ENCODE results near the gene CCDC141.

The CCDC141 gene

DNA sequence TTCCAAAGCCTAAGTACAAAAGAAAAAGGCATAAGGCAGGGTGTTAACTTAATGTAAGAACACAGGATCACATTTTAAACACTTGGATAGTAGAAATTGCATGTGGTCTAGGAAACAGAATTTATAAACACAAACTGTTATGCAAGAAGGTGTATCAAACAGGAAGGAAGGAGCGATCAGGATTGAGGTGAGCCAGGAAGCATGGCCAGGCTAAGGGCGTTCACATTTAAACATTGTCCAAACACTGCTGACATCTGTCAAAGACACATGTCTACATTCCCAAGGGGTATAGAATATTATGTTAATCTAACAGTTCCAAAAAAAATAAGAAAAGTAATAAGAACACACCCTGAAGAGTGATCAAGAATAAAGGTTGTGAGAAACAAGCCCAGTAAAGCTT, 71.3 kb downstream of the CCDC141 start:
- Histone ChIP-seq H3K9ac (ENCODE audit: low read depth, low read length) (no peak overlapping the region), H3K4me2 (ENCODE audit: insufficient read depth, low read length) (no peak overlapping the region), H3K36me3 (ENCODE audit: insufficient read depth, low read length) (no peaks in the 10 kb centered on the region), H3K9me3 (ENCODE audit: insufficient read depth, low read length, severe bottlenecking) (no peaks in the 10 kb centered on the region), H3K27me3 (ENCODE audit: insufficient read depth, low read length, poor library complexity) (no peaks in the 10 kb centered on the region), H3K79me2 (ENCODE audit: insufficient read depth, low read length) (no peaks in the 10 kb centered on the region), H2AFZ (ENCODE audit: low read depth, low read length) (no peak overlapping the region), H3K27ac (ENCODE audit: low read length) (no peak overlapping the region), H3K4me1 (ENCODE audit: insufficient read depth, low read length) (no peaks in the 10 kb centered on the region), H4K20me1 (ENCODE audit: insufficient read depth, low read length) (no peaks in the 10 kb centered on the region), H3K4me3 (ENCODE audit: low read depth in 1 of 2, low read length in 2 of 2) (no peak overlapping the region)
- ATAC-seq (ENCODE audit: insufficient read depth, low read depth) = no peak
- no peak for TF ChIP-seq EZH2 (IDR thresholded peaks at IDR 0.05; ENCODE audit: borderline replicate concordance, low read depth, low read length, severe bottlenecking)
- TF ChIP-seq, protein P1, sequence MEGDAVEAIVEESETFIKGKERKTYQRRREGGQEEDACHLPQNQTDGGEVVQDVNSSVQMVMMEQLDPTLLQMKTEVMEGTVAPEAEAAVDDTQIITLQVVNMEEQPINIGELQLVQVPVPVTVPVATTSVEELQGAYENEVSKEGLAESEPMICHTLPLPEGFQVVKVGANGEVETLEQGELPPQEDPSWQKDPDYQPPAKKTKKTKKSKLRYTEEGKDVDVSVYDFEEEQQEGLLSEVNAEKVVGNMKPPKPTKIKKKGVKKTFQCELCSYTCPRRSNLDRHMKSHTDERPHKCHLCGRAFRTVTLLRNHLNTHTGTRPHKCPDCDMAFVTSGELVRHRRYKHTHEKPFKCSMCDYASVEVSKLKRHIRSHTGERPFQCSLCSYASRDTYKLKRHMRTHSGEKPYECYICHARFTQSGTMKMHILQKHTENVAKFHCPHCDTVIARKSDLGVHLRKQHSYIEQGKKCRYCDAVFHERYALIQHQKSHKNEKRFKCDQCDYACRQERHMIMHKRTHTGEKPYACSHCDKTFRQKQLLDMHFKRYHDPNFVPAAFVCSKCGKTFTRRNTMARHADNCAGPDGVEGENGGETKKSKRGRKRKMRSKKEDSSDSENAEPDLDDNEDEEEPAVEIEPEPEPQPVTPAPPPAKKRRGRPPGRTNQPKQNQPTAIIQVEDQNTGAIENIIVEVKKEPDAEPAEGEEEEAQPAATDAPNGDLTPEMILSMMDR (IDR thresholded peaks at IDR 0.05; ENCODE audit: borderline replicate concordance, extremely low read depth, low read length, poor library complexity, severe bottlenecking) = no peak
- DNase-seq = no peak

DNA sequence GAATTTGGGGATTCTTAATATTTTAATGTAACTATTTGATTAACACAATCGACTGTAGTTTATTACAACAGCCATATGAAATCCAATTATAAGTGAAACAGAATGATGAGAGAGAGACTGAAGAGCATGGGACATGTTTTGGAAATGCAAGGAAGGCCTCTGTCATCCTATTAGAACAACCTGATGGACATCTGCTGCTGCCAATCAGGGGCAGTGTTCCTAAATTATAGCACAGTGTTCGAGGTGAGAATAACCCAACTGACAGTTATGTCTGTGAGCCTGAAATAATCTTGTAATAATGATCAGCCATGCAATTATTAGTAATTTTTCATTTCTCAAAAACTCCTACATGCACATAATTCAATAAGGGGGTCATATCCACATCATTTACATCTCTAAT, 73.6 kb downstream of the CCDC141 start:
- H3K4me2 ChIP-seq (ENCODE audit: insufficient read depth, low read length) = no peak overlapping the region
- no peaks in the 10 kb centered on the region for H3K27me3 ChIP-seq (ENCODE audit: insufficient read depth, low read length, poor library complexity)
- TF ChIP-seq, protein P1 (IDR thresholded peaks at IDR 0.05; ENCODE audit: borderline replicate concordance, extremely low read depth, low read length, poor library complexity, severe bottlenecking) = no peak
- no peak for TF ChIP-seq EZH2 (IDR thresholded peaks at IDR 0.05; ENCODE audit: borderline replicate concordance, low read depth, low read length, severe bottlenecking)
- no peaks in the 10 kb centered on the region for H3K4me1 ChIP-seq (ENCODE audit: insufficient read depth, low read length)
- H3K9me3 ChIP-seq (ENCODE audit: insufficient read depth, low read length, severe bottlenecking) = no peaks in the 10 kb centered on the region
- ATAC-seq (ENCODE audit: insufficient read depth, low read depth) (no peak), DNase-seq (no peak)
- no peaks in the 10 kb centered on the region for H3K79me2 ChIP-seq (ENCODE audit: insufficient read depth, low read length)
- H3K36me3 ChIP-seq (ENCODE audit: insufficient read depth, low read length) = no peaks in the 10 kb centered on the region
- no peak overlapping the region for H2AFZ ChIP-seq (ENCODE audit: low read depth, low read length)
- H3K9ac ChIP-seq (ENCODE audit: low read depth, low read length) = no peak overlapping the region
- H3K4me3 ChIP-seq (ENCODE audit: low read depth in 1 of 2, low read length in 2 of 2) = no peak overlapping the region
- no peaks in the 10 kb centered on the region for H4K20me1 ChIP-seq (ENCODE audit: insufficient read depth, low read length)
- H3K27ac ChIP-seq (ENCODE audit: low read length) = no peak overlapping the region

DNA sequence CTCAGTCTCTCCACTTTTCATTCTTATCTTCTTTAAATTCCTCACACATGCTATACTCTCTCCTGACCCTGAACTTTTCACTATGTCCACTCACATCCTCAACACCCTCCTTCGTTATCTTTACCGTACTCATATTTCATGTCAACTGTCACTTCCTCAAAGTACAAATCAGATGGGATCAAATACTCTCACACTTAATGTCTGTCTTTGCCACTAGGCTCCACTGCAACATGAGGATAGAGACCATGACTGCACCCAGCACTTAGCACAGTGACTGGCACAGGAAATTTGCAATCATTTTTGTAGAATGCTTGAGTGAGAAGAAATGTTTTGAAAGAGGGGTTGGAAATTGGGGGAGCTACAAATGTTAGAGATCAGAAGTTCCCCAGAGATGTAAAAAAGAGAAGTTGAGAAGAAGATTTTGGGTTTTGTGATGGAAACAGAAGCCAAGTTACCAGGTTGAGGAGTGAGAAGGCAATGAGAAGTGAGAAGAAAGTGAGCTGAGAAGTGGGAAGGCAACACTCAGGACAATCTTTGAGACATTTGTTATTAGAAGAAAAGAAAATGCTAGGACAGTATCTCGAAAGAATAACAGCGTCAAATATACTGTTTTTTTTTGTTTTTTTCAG, 87.0 kb downstream of the CCDC141 start:
- H3K4me1 ChIP-seq (ENCODE audit: insufficient read depth, low read length) = no peaks in the 10 kb centered on the region
- no peaks in the 10 kb centered on the region for H3K9me3 ChIP-seq (ENCODE audit: insufficient read depth, low read length, severe bottlenecking)
- no peak for TF ChIP-seq EZH2 (IDR thresholded peaks at IDR 0.05; ENCODE audit: borderline replicate concordance, low read depth, low read length, severe bottlenecking)
- TF ChIP-seq, protein P1 (IDR thresholded peaks at IDR 0.05; ENCODE audit: borderline replicate concordance, extremely low read depth, low read length, poor library complexity, severe bottlenecking) = no peak
- H3K27ac ChIP-seq (ENCODE audit: low read length) = no peak overlapping the region
- DNase-seq (no peak), ATAC-seq (ENCODE audit: insufficient read depth, low read depth) (no peak)
- no peaks in the 10 kb centered on the region for H4K20me1 ChIP-seq (ENCODE audit: insufficient read depth, low read length)
- H3K4me2 ChIP-seq (ENCODE audit: insufficient read depth, low read length) = no peak overlapping the region
- no peak overlapping the region for H2AFZ ChIP-seq (ENCODE audit: low read depth, low read length)
- H3K9ac ChIP-seq (ENCODE audit: low read depth, low read length) = no peak overlapping the region
- H3K4me3 ChIP-seq (ENCODE audit: low read depth in 1 of 2, low read length in 2 of 2) = no peak overlapping the region
- H3K36me3 ChIP-seq (ENCODE audit: insufficient read depth, low read length) = no peaks in the 10 kb centered on the region
- H3K27me3 ChIP-seq (ENCODE audit: insufficient read depth, low read length, poor library complexity) = no peaks in the 10 kb centered on the region
- H3K79me2 ChIP-seq (ENCODE audit: insufficient read depth, low read length) = no peaks in the 10 kb centered on the region
